Stimulated activated CD4-positive, alpha-beta T cell treated with anti-CD3 and anti-CD28 coated beads, Interleukin-12 subunit alpha, Interleukin-12 subunit beta, amount 100 ng/mL, for 24 hours (primary cell): Measurements from ENCODE around the gene SEL1L.
"Not testable (repeated sequence)": the region's sequence is repeated elsewhere in the genome, so short reads cannot be mapped to it uniquely, and the experiment has no call there.

Experiments
- DNase-seq, 2 experiments: peaks; one replicate each; pipeline ENCODE4 v3.0.0-alpha.2; 2020; ENCODE audit warnings: low read depth in 2 of 2

The SEL1L gene

DNA sequence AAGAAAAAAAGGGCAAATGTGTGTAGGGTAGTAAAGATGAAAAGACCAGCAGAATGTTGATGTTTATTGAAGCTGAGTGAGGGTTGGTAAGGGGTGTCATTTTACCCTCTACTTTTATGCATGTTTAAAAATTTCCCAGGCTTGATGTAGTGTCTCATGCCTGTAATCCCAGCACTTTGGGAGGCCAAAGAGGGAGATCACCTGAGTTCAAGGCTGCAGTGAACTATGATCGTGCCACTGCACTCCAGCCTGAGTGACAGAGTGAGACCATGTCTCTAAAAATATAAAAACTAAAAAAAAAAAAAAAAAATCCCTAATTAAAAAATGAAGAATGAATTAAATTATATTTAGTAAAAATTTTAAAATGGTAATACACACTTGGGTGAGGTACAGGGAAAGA lies 8.5 kb downstream of the SEL1L start:
- no peak for DNase-seq

DNA sequence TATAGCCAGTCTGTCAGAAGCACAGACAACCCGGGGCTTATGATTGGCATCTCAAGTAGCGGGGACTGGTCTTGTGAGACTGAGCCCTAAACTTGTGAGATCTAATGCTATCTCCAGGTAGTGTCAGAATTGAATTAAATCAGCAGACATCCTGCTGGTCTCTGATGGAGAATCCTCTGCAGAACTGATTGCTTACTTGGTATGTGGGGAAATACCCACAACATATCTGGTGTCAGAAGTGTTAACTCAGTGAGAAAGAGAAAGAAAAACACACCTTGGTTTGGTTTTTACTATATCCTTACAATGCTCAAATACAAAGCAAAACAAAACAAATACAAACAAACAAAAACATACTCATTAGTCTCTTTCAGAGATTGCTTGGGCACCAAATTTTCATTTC lies 10.0 kb downstream of the SEL1L start:
- no peak for DNase-seq

DNA sequence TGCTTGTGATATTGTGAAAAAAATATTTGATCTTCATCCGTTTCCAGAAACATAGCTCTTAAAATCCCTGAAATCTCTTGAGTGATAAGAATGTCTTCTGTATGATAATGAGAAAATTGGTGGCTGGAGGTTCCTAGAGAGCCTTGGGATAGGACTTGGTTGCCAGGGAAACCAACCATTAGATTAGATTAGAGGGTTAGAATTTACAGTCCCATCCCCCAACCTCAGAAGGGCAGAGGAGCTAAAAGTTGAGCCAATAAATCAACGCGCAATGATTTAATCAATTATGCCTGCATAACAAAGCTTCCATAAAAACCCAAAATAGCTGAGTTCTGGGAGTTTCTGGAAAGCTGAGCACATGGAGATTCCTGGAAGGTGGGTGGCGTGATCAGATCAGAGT lies 10.6 kb downstream of the SEL1L start:
- DNase-seq: no peak

DNA sequence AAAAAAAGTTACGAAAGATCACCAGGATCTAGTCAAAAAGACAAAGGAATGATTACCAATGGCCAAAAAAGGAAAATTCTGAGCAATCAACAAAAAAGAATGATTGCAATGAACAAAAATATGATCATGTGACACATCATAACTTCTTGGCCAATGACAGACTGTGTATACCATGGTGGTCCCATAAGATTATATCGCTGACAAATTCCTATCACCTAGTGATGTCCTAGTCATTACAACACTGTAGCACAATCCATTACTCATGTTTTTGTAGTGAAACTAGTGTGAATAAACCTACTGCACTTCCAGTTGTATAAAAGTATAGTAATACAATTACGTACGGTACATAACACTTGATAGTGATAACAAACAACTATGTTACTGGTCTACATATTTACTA lies 12.3 kb downstream of the SEL1L start:
- DNase-seq: no peak

- no peak for DNase-seq
These were observed 14.2 kb downstream of the SEL1L start for GRCh38 chr14:81519200-81520011.

DNA sequence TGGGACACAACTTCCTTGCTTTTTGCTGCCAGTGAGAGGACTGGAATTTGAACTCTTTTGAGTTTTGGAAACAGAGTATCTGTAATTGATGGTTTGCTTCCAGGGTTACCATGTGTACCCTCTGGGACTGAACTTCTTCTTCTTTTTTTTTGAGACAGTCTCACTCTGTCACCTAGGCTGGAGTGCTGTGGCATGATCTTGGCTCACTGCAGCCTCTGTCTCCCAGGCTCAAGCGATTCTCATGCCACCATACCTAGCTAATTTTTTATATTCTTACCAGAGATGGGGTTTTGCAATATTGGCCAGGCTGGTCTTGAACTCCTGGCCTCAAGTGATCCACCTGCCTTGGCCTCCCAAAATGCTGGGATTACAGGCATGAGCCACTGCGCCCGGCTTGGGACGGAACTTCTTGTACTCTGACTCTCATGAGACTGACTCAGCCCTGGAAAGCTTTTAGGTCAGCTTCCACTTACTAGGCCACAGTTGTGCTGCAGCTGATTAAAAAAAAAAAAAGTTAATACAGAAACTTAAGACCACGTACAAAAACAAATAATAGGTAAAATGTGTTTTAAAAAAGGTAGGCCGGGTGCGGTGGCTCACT lies 15.8 kb downstream of the SEL1L start:
- no peak for DNase-seq

DNA sequence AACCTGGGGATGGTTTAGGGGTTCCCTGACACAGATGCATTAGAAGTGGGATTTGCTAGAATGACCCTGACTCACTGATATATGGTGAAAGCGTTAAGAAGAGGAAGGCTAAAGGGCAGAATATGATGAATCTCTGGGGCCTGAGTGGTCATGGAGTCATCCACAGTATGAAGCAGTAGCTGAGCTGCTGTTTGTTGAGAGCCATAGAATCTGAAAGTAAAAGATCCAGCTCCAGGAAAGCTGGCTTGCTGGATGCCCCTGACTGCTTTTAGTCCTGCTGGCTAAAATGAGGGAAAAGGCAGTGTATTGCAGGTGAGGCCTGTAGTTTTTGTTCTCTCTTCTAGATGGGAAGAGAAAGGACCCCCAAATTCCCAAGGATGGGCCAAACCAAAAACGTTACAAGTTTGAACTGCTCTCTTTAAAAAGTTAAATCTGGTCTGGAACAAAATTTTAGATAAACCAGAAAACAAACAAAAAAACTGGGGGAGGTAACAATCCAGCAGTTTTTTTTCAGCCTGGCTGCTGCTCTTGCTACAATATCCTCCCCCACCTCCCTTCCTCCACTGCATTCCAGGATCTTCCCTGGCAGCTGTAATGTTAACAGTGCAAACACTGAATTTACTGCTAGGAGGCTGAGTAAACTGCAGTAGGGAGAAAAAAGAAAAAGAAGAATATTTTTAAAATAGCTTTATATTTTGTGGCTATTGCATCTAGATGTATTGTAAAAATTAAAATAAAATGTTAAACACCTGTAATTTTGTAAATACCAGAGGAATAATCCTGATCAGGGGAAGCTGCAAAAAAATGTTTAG lies 16.5 kb downstream of the SEL1L start:
- no peak for DNase-seq

DNA sequence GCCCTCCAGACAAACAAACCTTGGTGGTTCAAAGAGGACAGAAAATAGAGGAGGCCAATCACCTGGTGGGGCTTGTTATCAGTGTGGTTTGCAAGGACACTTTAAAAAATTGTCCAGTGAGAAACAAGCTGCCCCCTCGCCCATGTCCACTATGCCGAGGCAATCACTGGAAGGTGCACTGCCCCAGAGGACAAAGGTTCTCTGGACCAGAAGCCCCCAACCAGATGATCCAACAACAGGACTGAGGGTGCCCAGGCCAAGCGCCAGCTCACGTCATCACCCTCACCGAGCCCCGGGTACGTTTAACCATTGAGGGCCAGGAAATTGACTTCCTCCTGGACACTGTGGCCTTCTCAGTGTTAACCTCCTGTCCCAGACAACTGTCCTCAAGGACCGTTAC lies 17.7 kb downstream of the SEL1L start:
- not testable (repeated sequence) for DNase-seq

DNA sequence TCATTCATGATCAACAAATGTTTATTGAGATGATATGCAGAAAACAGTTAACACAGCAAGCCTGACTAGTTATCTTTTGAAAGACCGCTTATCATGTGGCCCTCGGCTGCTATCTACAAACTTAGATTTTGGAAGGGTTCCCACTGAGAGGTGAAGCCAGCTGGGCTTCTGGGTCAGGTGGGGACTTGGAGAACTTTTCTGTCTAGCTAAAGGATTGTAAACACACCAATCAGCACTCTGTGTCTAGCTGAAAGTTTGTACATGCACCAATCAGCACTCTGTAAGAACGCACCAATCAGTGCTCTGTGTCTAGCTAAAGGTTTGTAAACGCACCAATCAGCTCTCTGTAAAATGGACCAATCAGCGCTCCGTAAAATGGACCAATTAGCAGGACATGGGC lies 20.8 kb downstream of the SEL1L start:
- not testable (repeated sequence) for DNase-seq

DNA sequence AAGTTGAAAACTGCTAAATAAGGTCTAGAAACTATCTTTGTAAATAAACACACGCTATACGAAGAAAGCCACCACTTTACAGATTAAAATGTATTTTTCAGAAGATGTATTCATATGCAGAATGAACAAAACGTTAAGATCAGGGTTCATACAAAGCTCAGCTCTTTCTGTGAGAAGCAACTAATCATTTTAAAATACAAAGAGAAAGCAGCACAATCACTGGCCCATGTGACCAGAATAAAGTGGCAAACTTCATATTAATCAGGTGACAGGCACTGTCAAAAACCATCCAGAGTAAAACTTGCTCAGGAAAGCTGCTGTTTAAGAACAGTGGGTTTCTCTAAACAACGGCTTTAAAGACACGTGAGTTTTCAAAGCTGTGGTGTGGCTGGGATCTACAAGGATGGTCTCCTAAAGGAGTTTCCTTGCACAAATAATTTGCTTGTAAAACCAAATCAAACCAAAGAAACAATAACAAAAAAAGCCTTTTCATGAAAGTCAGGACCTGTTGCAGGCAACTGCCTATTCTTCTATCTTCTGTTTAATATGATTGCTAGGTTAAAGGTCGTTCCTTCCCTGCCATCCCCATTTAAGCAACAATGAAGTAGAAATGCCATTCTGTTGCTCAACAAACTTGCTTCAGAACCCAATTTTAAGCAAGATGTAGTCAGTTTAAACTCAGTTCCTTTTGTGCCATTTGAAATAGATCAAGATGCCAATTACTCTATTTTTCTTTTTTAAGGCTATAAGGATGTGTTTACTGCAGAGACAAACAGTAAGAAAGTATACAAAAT lies 22.3 kb downstream of the SEL1L start:
- DNase-seq: no peak

GRCh38 chr14:81509838-81510452 lies 23.7 kb downstream of the SEL1L start:
- no peak for DNase-seq

- no peak for DNase-seq
These were observed 24.3 kb downstream of the SEL1L start for GRCh38 chr14:81509321-81509720.

- no peak for DNase-seq
These were observed 27.2 kb downstream of the SEL1L start for GRCh38 chr14:81506487-81506886.

DNA sequence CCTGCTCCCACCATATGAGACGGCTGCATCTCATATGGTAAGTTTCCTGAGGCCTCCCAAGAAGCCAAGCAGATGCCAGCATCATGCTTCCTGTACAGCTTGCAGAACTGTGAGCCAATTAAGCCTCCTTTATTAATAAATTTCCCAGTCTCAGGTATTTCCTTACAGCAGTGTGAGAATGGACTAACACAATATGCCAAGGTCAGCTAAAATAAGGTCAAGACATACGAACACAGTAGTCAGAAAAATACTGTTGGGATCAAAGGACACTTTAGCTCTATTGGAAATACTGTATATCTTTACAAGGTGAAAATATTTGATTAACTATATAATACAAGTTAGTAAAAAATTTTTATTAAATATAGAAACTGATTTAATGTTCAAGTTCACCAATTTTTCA lies 28.8 kb downstream of the SEL1L start:
- DNase-seq: no peak

- no peak for DNase-seq
These were observed 47.9 kb downstream of the SEL1L start for GRCh38 chr14:81485781-81486180.

DNA sequence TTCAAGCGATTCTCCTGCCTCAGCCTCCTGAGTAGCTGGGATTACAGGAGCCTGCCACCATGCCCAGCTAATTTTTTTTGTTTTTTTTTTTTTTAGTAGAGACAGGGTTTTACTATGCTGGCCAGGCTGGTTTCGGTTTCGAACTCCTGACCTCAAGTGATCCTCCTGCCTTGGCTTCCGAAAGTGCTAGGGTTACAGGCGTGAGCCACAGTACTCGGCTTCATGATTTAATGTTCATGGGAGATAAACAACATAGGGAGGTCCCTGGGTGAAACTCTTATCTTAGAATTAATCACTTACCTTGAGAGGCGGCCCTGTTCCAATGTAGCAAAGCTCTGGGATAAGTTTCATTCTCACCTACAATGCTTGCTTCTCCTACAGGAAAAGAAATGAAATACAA lies 48.3 kb downstream of the SEL1L start:
- DNase-seq: no peak

- no peak for DNase-seq
These were observed 49.5 kb downstream of the SEL1L start for GRCh38 chr14:81484120-81484519.

- DNase-seq: no peak
These were observed 52.9 kb downstream of the SEL1L start for GRCh38 chr14:81480741-81481140.

DNA sequence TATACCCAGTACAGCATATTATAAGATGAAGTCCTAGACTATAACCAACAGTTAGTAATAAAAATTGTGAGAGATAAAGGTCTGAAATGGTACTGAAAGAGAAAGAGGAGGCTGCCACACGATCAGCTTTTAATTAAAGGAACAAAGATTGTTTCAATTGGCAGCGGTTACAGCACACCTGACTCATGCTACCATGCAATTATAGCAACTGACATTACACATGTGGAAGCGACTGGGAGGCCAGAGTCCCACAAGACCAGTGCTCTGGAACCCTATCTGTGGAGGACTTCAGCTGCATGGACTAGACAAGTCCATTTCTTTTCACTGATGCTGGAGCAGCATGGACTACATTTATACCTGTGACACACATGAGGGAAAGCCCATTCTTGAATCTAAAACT lies 55.2 kb downstream of the SEL1L start:
- DNase-seq: no peak

DNA sequence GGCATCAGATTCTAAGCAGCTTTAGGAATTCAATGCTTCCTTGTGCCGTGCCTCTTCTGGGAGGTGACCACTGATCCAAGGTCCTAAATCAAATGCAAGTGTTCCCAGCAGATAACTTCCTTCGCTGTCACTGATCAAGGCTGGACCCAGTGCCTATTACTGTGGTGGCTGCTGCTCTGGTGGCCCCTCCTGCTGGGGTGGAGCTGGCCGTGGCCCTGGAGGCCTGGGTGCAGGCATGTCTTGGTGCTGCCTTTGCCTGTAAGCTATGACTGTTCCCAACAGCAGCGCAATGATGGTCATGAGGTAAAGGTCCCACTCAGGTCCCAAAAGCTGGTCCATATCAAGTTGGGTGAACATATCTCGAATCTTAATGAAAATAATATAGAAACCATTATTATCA lies 56.8 kb downstream of the SEL1L start:
- DNase-seq: no peak

DNA sequence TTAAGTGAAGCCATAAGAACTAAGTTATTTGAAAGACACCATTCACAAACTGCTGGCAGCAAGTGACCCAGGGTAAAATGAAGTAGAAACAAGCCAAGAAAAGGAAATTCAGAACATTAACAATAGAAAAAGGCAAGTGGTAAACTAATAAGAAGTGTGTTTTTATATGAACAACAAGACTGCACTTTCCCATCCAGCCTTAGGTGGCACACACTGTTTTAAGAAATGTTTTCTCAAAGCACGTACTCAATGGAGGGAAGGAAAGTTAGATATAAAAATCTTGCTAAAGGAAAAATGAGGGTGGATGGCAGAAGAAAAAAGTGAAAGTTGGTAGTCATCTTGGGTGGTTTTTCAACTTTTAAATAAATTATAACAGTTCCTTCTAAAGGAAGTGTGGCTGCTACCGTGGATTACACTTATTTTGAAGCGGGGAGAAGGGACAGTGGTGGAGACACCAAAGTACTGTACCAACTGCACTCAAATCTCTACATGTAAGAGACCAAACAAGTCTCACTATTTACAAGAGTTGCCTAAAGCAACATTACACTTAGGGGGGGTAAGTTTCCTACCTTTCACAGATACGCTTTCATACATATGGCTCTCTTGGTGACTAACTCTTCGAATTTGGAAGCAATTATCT lies 58.8 kb downstream of the SEL1L start:
- no peak for DNase-seq
